GM19043 (cell line): ENCODE results near the gene PRKACG.
"Not testable (repeated sequence)": the region's sequence is repeated elsewhere in the genome, so short reads cannot be mapped to it uniquely, and the experiment has no call there.

Experiments used
- ATAC-seq: cut with Tn5 transposase; IDR thresholded peaks from one replicate; pipeline ENCODE4 v1.9.1; 2021; ENCODE audit warnings: low read depth; ENCODE audit not compliant: unreplicated experiment

The PRKACG gene

GRCh38 chr9:69027355-69028097 lies 13.6 kb upstream of the PRKACG start:
- ATAC-seq: peak; percentile 75

DNA sequence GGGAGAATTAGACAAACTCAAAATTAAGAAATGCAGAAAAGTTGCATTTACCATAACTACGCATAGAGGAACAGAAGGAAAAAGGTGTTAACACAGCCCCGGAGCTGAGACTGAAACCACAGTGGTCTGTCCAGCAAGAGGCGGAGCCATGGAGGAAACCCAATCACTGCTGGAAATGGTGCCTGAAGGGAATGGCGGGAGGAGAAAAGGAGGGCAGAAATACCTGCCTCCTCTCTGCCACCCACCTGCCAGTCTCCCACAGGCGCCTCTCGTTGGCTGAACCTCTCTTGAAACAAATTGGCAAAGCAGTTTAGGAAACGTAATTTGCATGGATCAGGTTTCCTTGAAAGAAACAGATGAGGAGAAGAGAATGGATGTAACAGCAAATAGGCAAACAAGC lies 9.7 kb upstream of the PRKACG start:
- no peak for ATAC-seq

- no peak for ATAC-seq
Observed at GRCh38 chr9:69020301-69021145, 6.6 kb upstream of the PRKACG start.

DNA sequence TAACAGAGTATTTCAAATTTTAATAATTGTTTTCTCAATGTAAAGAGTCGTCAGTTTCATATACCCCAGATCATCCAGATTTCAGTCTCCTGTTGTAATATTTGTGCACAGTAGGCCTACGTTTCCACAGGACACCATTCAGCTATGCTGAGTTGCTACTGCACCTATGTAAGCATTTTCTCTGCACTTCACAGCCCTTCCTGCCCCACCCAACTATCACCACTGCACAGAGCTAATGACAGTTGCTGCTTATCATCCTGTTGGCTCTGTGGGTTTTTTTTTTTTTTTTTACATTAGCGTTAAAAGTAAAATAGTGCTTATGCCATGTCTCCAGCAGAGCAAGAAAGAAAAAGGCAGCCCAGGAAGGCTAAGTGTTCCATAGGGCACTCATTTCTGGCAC lies 5.9 kb upstream of the PRKACG start:
- ATAC-seq: no peak

- ATAC-seq: no peak
Observed at GRCh38 chr9:69018737-69019136, 4.8 kb upstream of the PRKACG start.

- no peak for ATAC-seq
Observed at GRCh38 chr9:69016191-69017096, 2.5 kb upstream of the PRKACG start.

DNA sequence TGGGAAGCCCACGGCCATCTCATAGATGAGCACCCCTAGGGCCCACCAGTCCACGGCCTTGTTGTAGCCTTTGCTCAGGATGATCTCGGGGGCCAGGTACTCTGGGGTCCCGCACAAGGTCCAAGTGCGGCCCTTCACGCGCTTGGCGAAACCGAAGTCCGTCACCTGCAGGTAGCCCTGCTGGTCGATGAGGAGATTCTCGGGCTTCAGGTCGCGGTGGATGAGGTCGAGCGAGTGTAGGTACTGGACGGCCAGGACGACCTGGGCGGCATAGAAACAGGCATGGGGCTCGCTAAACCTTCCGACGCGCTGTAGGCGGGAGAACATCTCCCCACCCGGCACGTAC lies 558 bp downstream of the PRKACG start:
- ATAC-seq: no peak

DNA sequence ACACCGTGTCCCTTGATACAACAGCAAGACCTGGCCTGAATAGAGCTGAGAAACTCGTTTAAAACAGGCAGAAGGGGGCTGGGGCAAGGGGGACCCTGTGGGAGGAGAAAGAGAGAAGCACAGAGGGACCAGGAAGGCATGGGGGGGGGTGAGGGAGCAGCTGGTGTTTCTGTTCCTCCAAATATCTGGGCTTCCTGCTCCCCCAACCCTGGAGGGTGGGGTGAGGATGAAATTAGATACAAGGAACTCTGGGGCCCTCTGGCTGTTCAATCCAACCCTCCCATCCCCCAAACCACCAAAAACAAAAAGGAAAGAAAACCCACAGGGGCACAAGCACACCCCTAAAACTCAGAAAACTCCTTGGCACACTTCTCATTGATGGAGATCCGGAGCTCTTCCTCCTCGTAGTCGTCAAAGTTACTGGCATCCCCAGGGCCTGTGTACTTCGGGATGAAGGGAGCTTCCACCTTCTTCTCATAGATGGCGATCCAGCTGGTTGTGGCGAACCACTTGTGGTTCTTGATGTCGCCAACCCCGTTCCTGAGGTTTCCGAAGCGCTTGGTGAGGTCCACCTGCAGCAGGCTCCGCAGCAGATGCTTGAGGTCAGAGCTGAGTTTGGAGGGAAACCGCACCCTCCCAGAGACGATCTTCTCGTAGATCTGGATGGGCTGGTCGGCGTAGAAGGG lies 1.1 kb downstream of the PRKACG start:
- no peak for ATAC-seq

- no peak for ATAC-seq
Observed at GRCh38 chr9:69009708-69010107, 4.2 kb downstream of the PRKACG start.

DNA sequence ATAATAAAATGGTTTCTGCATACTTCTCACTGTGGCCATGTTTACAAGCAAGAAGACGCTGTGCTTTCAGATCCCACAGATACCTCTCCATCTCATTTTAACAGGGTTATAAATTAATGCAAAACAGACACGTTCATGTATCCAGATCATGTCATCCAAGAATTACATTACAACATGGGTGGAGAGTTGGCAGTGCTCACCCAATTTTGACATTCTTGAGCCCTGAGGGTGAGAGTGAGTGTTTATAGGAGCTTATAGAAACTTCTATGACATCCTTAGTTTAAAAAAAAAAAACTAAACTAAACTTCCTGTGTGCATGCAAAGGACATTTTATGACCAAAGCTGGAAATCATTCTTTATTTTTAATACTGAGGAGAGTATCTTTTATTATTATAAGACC lies 9.1 kb downstream of the PRKACG start:
- no peak for ATAC-seq

- ATAC-seq: no peak
Observed at GRCh38 chr9:69003051-69003450, 10.9 kb downstream of the PRKACG start.

DNA sequence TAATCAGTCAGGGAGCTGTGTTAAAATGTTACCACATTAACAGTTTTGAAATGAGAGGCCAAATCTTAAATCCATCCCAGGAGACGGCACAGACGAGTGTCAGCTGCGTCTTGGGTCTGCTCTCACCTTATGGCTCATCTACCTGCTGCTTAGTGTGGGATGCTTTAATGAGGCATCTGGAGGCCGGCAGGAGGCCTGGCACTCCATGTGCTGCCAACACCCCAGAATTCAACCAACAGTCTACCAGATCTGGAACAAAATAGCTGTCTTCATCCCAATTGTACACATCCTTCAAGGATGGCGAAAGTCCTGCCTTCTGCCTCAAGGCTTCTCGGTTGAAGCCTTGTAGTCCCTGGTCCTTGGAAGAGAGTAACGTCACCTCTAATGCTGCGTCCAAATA lies 12.0 kb downstream of the PRKACG start:
- ATAC-seq: no peak

DNA sequence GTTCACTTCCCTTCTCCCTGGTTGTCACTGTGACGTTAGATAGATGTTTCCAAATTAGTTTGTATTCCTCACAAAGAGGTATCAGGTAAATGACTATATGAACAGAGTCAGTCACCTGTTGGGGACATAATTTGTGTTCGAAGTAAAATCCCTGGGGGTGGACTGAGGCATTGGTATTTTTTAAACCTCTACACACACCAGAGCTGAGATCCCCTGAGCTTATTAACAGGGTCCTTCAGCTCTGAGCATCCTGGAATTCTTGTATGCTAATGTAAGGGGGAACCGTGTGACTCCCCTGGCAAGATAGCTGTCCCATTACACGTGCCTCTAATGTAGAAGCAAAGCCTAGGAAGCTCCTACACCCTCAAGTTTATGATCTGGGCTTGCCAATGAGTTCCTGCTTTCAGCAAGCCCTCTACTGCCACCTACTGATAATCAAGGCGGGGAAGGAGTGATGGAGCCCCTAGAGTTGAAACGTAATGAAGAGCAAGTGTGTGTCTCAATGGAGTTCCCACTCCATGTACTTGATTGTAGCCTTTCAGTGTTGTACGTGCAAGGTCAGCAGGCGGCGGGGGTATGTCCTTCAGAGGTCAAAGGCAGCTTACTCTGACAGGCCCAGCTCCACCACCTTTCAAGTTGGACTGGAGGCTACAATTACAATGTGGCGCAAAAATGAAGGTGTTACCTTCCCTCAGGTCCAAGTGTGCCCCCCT lies 14.4 kb downstream of the PRKACG start:
- peak; percentile 85 for ATAC-seq

DNA sequence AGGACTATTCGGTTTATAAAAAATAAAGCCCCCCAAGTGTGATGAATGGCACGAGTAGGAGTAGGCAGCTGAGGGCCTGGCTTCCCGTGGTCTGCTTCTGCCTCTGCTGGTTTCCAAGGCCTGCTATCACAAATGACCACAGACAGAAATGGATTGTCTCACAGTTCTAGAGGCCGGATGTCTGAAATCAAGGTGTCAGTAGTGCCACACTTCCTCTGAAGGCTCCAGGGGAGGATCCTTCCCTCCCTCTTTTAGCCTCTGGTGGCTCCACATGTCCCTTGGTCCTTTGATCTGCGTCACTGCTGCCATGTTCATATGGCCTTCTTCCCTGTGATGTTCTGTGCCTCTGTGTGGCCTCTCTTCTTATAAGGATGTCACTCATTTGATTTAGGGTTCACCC lies 15.1 kb downstream of the PRKACG start:
- no peak for ATAC-seq

DNA sequence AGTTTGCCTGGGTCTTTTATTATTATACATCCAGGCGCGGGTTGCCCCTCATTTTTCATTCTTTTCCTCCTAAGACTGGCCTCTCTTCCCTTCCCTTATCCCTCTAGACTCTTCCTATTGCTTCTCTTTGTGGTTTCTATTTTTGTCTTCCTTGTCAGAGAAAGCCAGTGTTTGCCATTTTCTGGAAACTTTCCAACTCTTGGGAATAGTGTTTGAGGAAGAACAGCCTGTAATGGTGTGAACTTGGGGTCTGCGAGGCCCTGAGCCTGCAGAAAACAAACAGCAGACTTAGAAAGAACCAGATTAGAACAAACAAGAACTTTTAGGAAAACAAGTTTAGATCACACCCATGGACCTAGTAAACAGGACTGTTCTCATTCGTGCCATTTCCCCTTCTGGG lies 15.5 kb downstream of the PRKACG start:
- ATAC-seq: no peak

GRCh38 chr9:68997666-68998065 lies 16.2 kb downstream of the PRKACG start:
- no peak for ATAC-seq

DNA sequence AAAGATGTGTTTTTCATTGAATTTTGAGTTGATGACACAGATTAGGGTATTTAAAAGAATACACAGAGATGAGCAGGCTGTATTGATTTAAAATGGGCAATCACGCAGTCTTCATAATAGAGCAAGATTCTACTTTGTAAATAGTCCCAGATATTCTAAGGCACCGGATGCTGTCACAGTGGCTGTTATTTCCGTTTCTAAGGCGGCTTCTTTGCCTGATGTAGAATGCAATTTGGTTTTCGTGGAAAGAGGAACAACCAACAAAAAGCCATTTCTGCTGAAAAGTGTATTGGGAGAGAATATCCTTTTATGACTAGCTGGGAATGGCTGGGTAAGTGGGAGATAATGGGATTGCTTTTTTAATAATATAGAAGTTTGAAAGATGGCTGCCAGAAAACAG lies 17.5 kb downstream of the PRKACG start:
- ATAC-seq: no peak

DNA sequence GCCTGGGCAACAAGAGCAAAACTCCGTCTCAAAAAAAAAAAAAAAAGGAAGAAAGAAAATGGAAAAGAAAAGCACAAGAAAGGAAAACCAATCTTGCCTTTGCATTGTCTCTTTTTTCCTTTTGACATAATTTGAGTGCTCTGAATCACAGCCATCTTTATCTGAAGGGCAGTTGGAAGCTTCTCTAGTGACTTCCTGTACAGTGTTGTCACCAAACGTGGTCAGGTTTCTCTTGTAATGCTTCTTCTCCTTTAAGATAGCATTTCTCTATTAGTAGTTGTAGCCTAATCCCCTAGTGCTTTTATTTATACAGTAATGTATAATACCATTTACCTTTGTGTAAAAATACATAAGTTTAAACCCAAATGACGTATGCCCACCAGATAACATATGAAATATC lies 18.1 kb downstream of the PRKACG start:
- no peak for ATAC-seq

- no peak for ATAC-seq
Observed at GRCh38 chr9:68991457-68991856, 22.5 kb downstream of the PRKACG start.

- not testable (repeated sequence) for ATAC-seq
Observed at GRCh38 chr9:68986949-68987348, 27.0 kb downstream of the PRKACG start.
